GM12878 (cell line): ENCODE results near the gene NUDCD3. TPM values are rescaled to one million over a fixed set of nuclear protein-coding genes. Genes with fewer than 3 reads are reported as not detected.

ENCODE experiments used
- ATAC-seq: fragments of 200-7000 bp; cut with Tn5 transposase; 3 replicates; pipeline ENCODE4 v1.9.1; 2020; ENCODE audit warnings: mild to moderate bottlenecking, moderate library complexity
- BruUV-seq: library from RNA; stranded (reverse); fragments of 400-500 nt; replicated peaks from 2 replicates; lab custom pipeline; 2021; lab: Mats Ljungman, UMichigan
- CTCF ChIA-PET: fragments of 300-600 bp; sonication (Branson Sonifier 250); formaldehyde crosslinking; extraction: SDS; loops from one replicate; lab custom pipeline; 2021; ENCODE audit warnings: inconsistent platforms; lab: Yijun Ruan, JAX
- POLR2A ChIA-PET: fragments of 350-600 bp; formaldehyde crosslinking; extraction: SDS; loops from one replicate; lab custom pipeline; 2021; ENCODE audit warnings: inconsistent platforms; lab: Charles Lee
- RAD21 ChIA-PET: fragments of 300-600 bp; sonication (Branson Sonifier 250); formaldehyde crosslinking; loops from one replicate; lab custom pipeline; 2023; ENCODE audit warnings: antibody characterized with exemption; ENCODE audit not compliant: unreplicated experiment; lab: Charles Lee
- SMC1A ChIA-PET: fragments of 300-600 bp; sonication (Branson Sonifier 250); formaldehyde crosslinking; loops from one replicate; lab custom pipeline; 2023; ENCODE audit not compliant: unreplicated experiment, uncharacterized antibody; lab: Charles Lee
- DNase-seq: peaks from one replicate; pipeline ENCODE4 v3.0.0-alpha.2; 2011; ENCODE audit warnings: low read depth, low spot score
- FAIRE-seq: peaks from 3 replicates; lab custom pipeline; 2011; peaks lifted over from hg19 to GRCh38; lab: Jason Lieb, UNC
- H2AFZ ChIP-seq: 2 replicates; pipeline ENCODE4 v1.6.0; 2011; ENCODE audit warnings: low read depth, low read length, control low read depth; ENCODE audit not compliant: control insufficient read depth
- H3K27ac ChIP-seq: 2 replicates; pipeline ENCODE4 v1.5.1; 2011; ENCODE audit warnings: control low read depth; ENCODE audit not compliant: control insufficient read depth, insufficient read depth
- H3K27me3 ChIP-seq, 2 experiments: replicated peaks in 1 of 2; 2 replicates each; pipeline versions ENCODE4 v1.6.0 to v1.6.1; 2011; ENCODE audit warnings: low read length in 1 of 2; ENCODE audit not compliant: control insufficient read depth in 2 of 2, insufficient read depth in 2 of 2
- H3K36me3 ChIP-seq, 2 experiments: 2 replicates each; pipeline ENCODE4 v1.5.1; 2011; ENCODE audit warnings: low read length in 1 of 2; ENCODE audit not compliant: control insufficient read depth in 2 of 2, insufficient read depth in 2 of 2
- H3K4me1 ChIP-seq: 2 replicates; pipeline ENCODE4 v1.6.1; 2011; ENCODE audit warnings: mild to moderate bottlenecking, low read length, moderate library complexity, mixed read lengths; ENCODE audit not compliant: control insufficient read depth, insufficient read depth
- H3K4me2 ChIP-seq: 2 replicates; pipeline ENCODE4 v1.6.0; 2011; ENCODE audit warnings: control low read depth; ENCODE audit not compliant: control insufficient read depth, insufficient read depth
- H3K4me3 ChIP-seq: fragments of 200-600 bp; sonication (generic); 2 replicates; pipeline ENCODE4 v1.5.1; 2016
- H3K79me2 ChIP-seq: 2 replicates; pipeline ENCODE4 v1.6.0; 2011; ENCODE audit warnings: low read length; ENCODE audit not compliant: control insufficient read depth, insufficient read depth
- H3K9ac ChIP-seq: 2 replicates; pipeline ENCODE4 v1.8.0; 2011; ENCODE audit warnings: low read length, control low read depth, mixed read lengths; ENCODE audit not compliant: control insufficient read depth, insufficient read depth
- H3K9me3 ChIP-seq: replicated peaks from 3 replicates; pipeline ENCODE4 v1.5.1; 2011; ENCODE audit warnings: mild to moderate bottlenecking, low read length; ENCODE audit not compliant: control insufficient read depth, insufficient read depth
- H4K20me1 ChIP-seq: 2 replicates; pipeline ENCODE4 v1.6.0; 2011; ENCODE audit not compliant: control insufficient read depth, insufficient read depth
- BACH1 ChIP-seq: fragments of 450-650 bp; IDR thresholded peaks from 2 replicates; pipeline ENCODE4 v1.6.1; 2017; ENCODE audit warnings: mild to moderate bottlenecking, borderline replicate concordance
- EP300 ChIP-seq, 2 experiments: fragments of 150-350 bp in 1 of 2; IDR thresholded peaks; 2 replicates each; pipeline ENCODE4 v1.6.1; 2011 to 2012; ENCODE audit warnings: low read depth in 2 of 2, low read length in 2 of 2, borderline replicate concordance in 1 of 2, improper control_type of control experiment in 1 of 2, inconsistent platforms in 1 of 2; ENCODE audit not compliant: control insufficient read depth in 1 of 2
- HCFC1 ChIP-seq: fragments of 150-350 bp; IDR thresholded peaks from 2 replicates; pipeline ENCODE4 v1.6.1; 2014; ENCODE audit warnings: low read length
- MXI1 ChIP-seq: fragments of 150-350 bp; IDR thresholded peaks from 2 replicates; pipeline ENCODE4 v1.6.1; 2011; ENCODE audit warnings: low read depth, mild to moderate bottlenecking, inconsistent platforms, low read length, improper control_type of control experiment
- MYB ChIP-seq: fragments of 150-350 bp; IDR thresholded peaks from 2 replicates; pipeline ENCODE4 v1.6.1; 2014; ENCODE audit warnings: mild to moderate bottlenecking, low read depth, low read length, borderline replicate concordance
- NR2C2 ChIP-seq: IDR thresholded peaks from 2 replicates; pipeline ENCODE4 v1.6.1; 2011; ENCODE audit warnings: borderline replicate concordance, low read depth; ENCODE audit not compliant: control insufficient read depth, insufficient read length
- SIX5 ChIP-seq: IDR thresholded peaks from 2 replicates; pipeline ENCODE4 v1.6.1; 2011; ENCODE audit warnings: mild to moderate bottlenecking, low read depth, low read length, moderate library complexity; ENCODE audit not compliant: severe bottlenecking
- TCF12 ChIP-seq: IDR thresholded peaks from 2 replicates; pipeline ENCODE4 v1.6.1; 2011; ENCODE audit warnings: low read depth, mild to moderate bottlenecking, low read length
- TCF3 ChIP-seq: IDR thresholded peaks from 2 replicates; pipeline ENCODE4 v1.6.1; 2012; ENCODE audit warnings: low read depth, mild to moderate bottlenecking, low read length, borderline replicate concordance; ENCODE audit not compliant: insufficient read depth
- ZBED1 ChIP-seq: IDR thresholded peaks from 2 replicates; pipeline ENCODE4 v1.6.1; 2016; ENCODE audit warnings: borderline replicate concordance
- ZNF384 ChIP-seq: IDR thresholded peaks from 2 replicates; pipeline ENCODE4 v1.6.1; 2012; ENCODE audit warnings: low read depth, mild to moderate bottlenecking, low read length, improper control_type of control experiment, borderline replicate concordance
- ZNF622 ChIP-seq: fragments of 450-650 bp; IDR thresholded peaks from 2 replicates; pipeline ENCODE4 v1.6.1; 2017; ENCODE audit warnings: mild to moderate bottlenecking, inconsistent platforms
- WGBS: methylation state at CpG from one replicate; pipeline ENCODE4 v1.1.6; 2016; ENCODE audit warnings: low lambda C conversion rate; ENCODE audit not compliant: insufficient replicate concordance, insufficient coverage; ENCODE audit errors: missing lambda C conversion rate; 5-methylcytosine and 5-hydroxymethylcytosine counted together
- in situ Hi-C: fragments of 300-500 bp; cut with MboI; formaldehyde crosslinking; loops from 9 replicates; pipeline ENCODE4 v1.14.3; 2018; ENCODE audit warnings: mixed read lengths
- intact Hi-C: fragments of 100-400 bp; cut with micrococcal nuclease; formaldehyde crosslinking; loops from one replicate; pipeline ENCODE4 v1.14.2; 2022; ENCODE audit not compliant: unreplicated experiment
- polyA plus RNA-seq, 11 experiments: library from polyadenylated mRNA; depleted of rRNA in 4 of 11; unstranded in 6 of 11; stranded (reverse) in 5 of 11; fragments of >200 nt; fragmentation: Nextera tagmentation in 4 of 11; fragmentation: Illumina TruSeq in 1 of 11; extraction: Ambion mirVana in 4 of 11; extraction: Trizol in 1 of 11; gene quantifications; 1 replicate in 1 of 11; 2 replicates in 10 of 11; pipeline versions ENCODE4 v1.2.1 to v1.2.3, GENCODE V29; 2011 to 2016; ENCODE audit warnings: inconsistent platforms in 2 of 11, missing spikeins in 2 of 11, low read depth in 1 of 11
- total RNA-seq, 4 experiments: library from RNA; depleted of rRNA in 3 of 4; stranded (reverse); fragments of >200 nt in 3 of 4; fragmentation: Illumina TruSeq in 1 of 4; extraction: Trizol in 1 of 4; gene quantifications; 2 replicates each; pipeline versions ENCODE4 v1.2.1 to v1.2.3, GENCODE V29; 2013 to 2021
- TF ChIP-seq, protein P1 (sequence below): fragments of 450-650 bp; formaldehyde crosslinking; IDR thresholded peaks from 2 replicates; pipeline ENCODE4 v1.5.0; 2022; ENCODE audit warnings: mild to moderate bottlenecking, missing genetic modification characterization

Gene NUDCD3
- total and polyA plus RNA-seq, 10 of the 15 experiments (the other 5 are each of a cell fraction or from before 2014, with no cell fraction given) = 25.0 to 89.8 (median 46.4) TPM

DNA sequence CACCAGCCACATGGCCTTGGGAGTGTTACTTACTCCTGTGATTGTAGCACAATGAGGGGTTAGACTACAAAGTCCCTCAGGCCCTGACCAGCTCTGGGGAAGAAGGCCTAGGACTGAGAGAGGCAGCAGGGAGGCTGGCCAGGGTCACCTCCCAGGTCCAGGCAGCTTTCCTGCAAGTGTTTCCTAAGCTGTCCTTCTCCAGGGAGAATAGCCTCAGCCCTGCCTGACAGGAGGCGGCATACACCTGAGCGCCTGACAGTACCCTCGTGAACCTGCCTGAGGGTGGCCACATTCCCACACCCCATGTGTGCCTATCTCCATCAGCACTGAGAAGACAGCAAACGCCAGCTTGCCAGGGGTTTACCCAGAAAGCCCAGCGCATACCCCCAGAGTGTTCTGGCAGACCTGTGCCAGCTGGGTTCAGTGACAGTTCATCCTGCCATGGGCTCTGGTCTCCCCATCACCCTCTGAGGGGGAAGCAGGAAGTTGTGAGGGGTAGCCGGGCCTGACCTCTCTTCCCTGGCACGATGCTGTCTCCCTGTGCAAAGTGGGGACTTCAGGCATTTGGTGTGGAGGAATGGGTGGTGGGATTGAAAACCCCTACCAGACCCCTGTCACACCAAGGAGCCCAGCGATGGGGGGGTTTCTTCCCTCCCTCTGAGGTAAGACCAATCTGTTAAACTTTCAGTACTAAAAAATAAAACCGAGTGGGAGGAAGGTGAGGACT, 108.8 kb downstream of the NUDCD3 start:
- in situ Hi-C loops = no loop called here
- Histone ChIP-seq H3K79me2 (no peaks in the 10 kb centered on the region), H2AFZ (no peak overlapping the region), H3K4me3 (no peak overlapping the region), H4K20me1 (no peaks in the 10 kb centered on the region), H3K9ac (no peak overlapping the region), H3K9me3 (no peaks in the 10 kb centered on the region), H3K27me3 (no peaks in the 10 kb centered on the region), H3K27ac (no peak overlapping the region), H3K4me2 (no peak overlapping the region), H3K4me1 (peaks cover 14% of the 10 kb centered on the region), H3K36me3 (peaks cover 2 to 7% of the 10 kb centered on the region in 2 experiments; a peak in 3 of 4 replicates)
- FAIRE-seq (no peak), ATAC-seq (no peak), DNase-seq (no peak)
- TF ChIP-seq, protein P1, sequence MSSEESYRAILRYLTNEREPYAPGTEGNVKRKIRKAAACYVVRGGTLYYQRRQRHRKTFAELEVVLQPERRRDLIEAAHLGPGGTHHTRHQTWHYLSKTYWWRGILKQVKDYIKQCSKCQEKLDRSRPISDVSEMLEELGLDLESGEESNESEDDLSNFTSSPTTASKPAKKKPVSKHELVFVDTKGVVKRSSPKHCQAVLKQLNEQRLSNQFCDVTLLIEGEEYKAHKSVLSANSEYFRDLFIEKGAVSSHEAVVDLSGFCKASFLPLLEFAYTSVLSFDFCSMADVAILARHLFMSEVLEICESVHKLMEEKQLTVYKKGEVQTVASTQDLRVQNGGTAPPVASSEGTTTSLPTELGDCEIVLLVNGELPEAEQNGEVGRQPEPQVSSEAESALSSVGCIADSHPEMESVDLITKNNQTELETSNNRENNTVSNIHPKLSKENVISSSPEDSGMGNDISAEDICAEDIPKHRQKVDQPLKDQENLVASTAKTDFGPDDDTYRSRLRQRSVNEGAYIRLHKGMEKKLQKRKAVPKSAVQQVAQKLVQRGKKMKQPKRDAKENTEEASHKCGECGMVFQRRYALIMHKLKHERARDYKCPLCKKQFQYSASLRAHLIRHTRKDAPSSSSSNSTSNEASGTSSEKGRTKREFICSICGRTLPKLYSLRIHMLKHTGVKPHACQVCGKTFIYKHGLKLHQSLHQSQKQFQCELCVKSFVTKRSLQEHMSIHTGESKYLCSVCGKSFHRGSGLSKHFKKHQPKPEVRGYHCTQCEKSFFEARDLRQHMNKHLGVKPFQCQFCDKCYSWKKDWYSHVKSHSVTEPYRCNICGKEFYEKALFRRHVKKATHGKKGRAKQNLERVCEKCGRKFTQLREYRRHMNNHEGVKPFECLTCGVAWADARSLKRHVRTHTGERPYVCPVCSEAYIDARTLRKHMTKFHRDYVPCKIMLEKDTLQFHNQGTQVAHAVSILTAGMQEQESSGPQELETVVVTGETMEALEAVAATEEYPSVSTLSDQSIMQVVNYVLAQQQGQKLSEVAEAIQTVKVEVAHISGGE = no peak
- no peak for TF ChIP-seq MXI1
- TF ChIP-seq NR2C2 = no peak
- TF ChIP-seq HCFC1 = no peak
- no peak for TF ChIP-seq ZNF384
- TF ChIP-seq ZBED1 = no peak
- TF ChIP-seq EP300 (IDR thresholded peaks at IDR 0.05; ENCODE audit: borderline replicate concordance in 1 of 2, control insufficient read depth in 1 of 2, low read depth in 2 of 2, low read length in 2 of 2) = no peak
- TF ChIP-seq TCF12 = no peak
- no peak for TF ChIP-seq TCF3
- no peak for TF ChIP-seq SIX5
- no peak for TF ChIP-seq MYB
- no peak for TF ChIP-seq ZNF622
- TF ChIP-seq BACH1 = no peak
- intact Hi-C loops = no loop called here
- ChIA-PET SMC1A (interaction anchor here (0.6 kb wide), 1 partner anchor 12 kb away, joined by 3 read pairs; no protein-coding TSS in a partner anchor), POLR2A (no interaction called here), RAD21 (no interaction called here), CTCF (no interaction called here)
- no TSS peak for BruUV-seq
- 70% methylated on average over 9 of the region's 9 CpGs for WGBS
